MCF 10A (cell line): ENCODE measurements around the gene KHK. TPM values are rescaled to one million over a fixed set of nuclear protein-coding genes. Genes with fewer than 3 reads are reported as not detected.

Experiments
- BruUV-seq: library from RNA; stranded (reverse); fragments of 400-500 nt; replicated peaks from 2 replicates; lab custom pipeline; 2021; lab: Mats Ljungman, UMichigan
- CTCF ChIA-PET: fragments of 300-600 bp; sonication (Branson Sonifier 250); formaldehyde crosslinking; extraction: SDS; loops from one replicate; lab custom pipeline; 2021; ENCODE audit warnings: antibody characterized with exemption, inconsistent platforms; lab: Yijun Ruan, JAX
- POLR2A ChIA-PET: fragments of 300-600, 350-650 bp; sonication (Branson Sonifier 250); formaldehyde crosslinking; extraction: SDS; loops from one replicate; lab custom pipeline; 2020; ENCODE audit warnings: antibody characterized with exemption, inconsistent platforms; lab: Yijun Ruan, JAX
- DNase-seq: peaks from one replicate; pipeline ENCODE4 v3.0.0-alpha.2; 2018; ENCODE audit not compliant: unreplicated experiment
- H3K27ac Mint-ChIP-seq: one replicate; pipeline ENCODE4 v1.8.0; 2022; ENCODE audit warnings: mild to moderate bottlenecking, low read depth, mixed read lengths; ENCODE audit not compliant: unreplicated experiment
- H3K27me3 Mint-ChIP-seq: one replicate; pipeline ENCODE4 v1.8.0; 2022; ENCODE audit warnings: mixed read lengths; ENCODE audit not compliant: insufficient read depth, unreplicated experiment
- H3K36me3 Mint-ChIP-seq: one replicate; pipeline ENCODE4 v1.8.0; 2022; ENCODE audit warnings: mild to moderate bottlenecking, moderate library complexity, mixed read lengths; ENCODE audit not compliant: insufficient read depth, unreplicated experiment
- H3K4me1 Mint-ChIP-seq: one replicate; pipeline ENCODE4 v1.8.0; 2022; ENCODE audit warnings: mixed read lengths; ENCODE audit not compliant: insufficient read depth, unreplicated experiment
- H3K4me3 Mint-ChIP-seq: one replicate; pipeline ENCODE4 v1.8.0; 2022; ENCODE audit warnings: mild to moderate bottlenecking, moderate library complexity, mixed read lengths; ENCODE audit not compliant: unreplicated experiment
- H3K9me3 Mint-ChIP-seq: one replicate; pipeline ENCODE4 v1.8.0; 2022; ENCODE audit warnings: mixed read lengths; ENCODE audit not compliant: unreplicated experiment
- CTCF ChIP-seq: fragments of 200-600 bp; IDR thresholded peaks from one replicate; pipeline ENCODE4 v1.8.0; 2022; ENCODE audit warnings: antibody characterized with exemption, mild to moderate bottlenecking; ENCODE audit not compliant: unreplicated experiment
- intact Hi-C: fragments of 100-400 bp; cut with micrococcal nuclease; formaldehyde crosslinking; loops from 2 replicates; pipeline ENCODE4 v1.14.1; 2022
- total RNA-seq: library from RNA; stranded (reverse); gene quantifications from 2 replicates; pipeline ENCODE4 v1.2.3, GENCODE V29; 2022

KHK gene
- total RNA-seq, 1 experiment from 2014 or later: 2.6 TPM

GRCh38 chr2:27126252-27126710 lies 39.7 kb downstream of the KHK start:
- POLR2A ChIA-PET: interaction anchor here (0.7 kb wide), 1 partner anchor 35 kb away, joined by 3 read pairs; no protein-coding TSS in a partner anchor
- DNase-seq: no peak
- CTCF ChIA-PET: interaction anchor here (0.8 kb wide), 1 partner anchor 27 kb away, joined by 3 read pairs; no protein-coding TSS in a partner anchor
- intact Hi-C loops: no loop called here
- no peak overlapping the region for H3K27ac Mint-ChIP-seq
- no peaks in the 10 kb centered on the region for H3K4me1 Mint-ChIP-seq
- no TSS peak for BruUV-seq
- TF ChIP-seq CTCF: no peak
- peaks cover 13% of the 10 kb centered on the region for H3K36me3 Mint-ChIP-seq
- H3K9me3 Mint-ChIP-seq: no peaks in the 10 kb centered on the region
- peaks cover 21% of the 10 kb centered on the region for H3K27me3 Mint-ChIP-seq
- no peak overlapping the region for H3K4me3 Mint-ChIP-seq

- ChIA-PET POLR2A (interaction anchor here (1.0 kb wide), 1 partner anchor 24 kb away, joined by 3 read pairs; no protein-coding TSS in a partner anchor), CTCF (interaction anchor here (0.7 kb wide), 1 partner anchor 295 kb away, joined by 3 read pairs; no protein-coding TSS in a partner anchor)
- BruUV-seq: no TSS peak
These were observed 41.5 kb downstream of the KHK start for GRCh38 chr2:27127883-27128667.

GRCh38 chr2:27128668-27129571 lies 42.3 kb downstream of the KHK start:
- no peak for TF ChIP-seq CTCF
- Mint-ChIP-seq H3K4me1 (peaks cover 11% of the 10 kb centered on the region), H3K4me3 (no peak overlapping the region), H3K9me3 (no peaks in the 10 kb centered on the region), H3K36me3 (peaks cover 13% of the 10 kb centered on the region), H3K27me3 (no peaks in the 10 kb centered on the region), H3K27ac (no peak overlapping the region)
- POLR2A ChIA-PET: interaction anchor here (0.8 to 1.0 kb wide), 2 partner anchors 14 to 24 kb away, joined by 3 to 4 read pairs; no protein-coding TSS in a partner anchor
- CTCF ChIA-PET: no interaction called here
- intact Hi-C loops: no loop called here
- no peak for DNase-seq
- no TSS peak for BruUV-seq

More at GRCh38 chr2:27127883-27128667, 41.5 kb downstream of the KHK start:
- H3K4me3 Mint-ChIP-seq: no peak overlapping the region
- H3K27ac Mint-ChIP-seq: no peak overlapping the region
- H3K4me1 Mint-ChIP-seq: peaks cover 6% of the 10 kb centered on the region
- intact Hi-C loops: no loop called here
- no peak for DNase-seq
- no peaks in the 10 kb centered on the region for H3K9me3 Mint-ChIP-seq
- H3K27me3 Mint-ChIP-seq: peaks cover 3% of the 10 kb centered on the region
- no peak for TF ChIP-seq CTCF
- H3K36me3 Mint-ChIP-seq: peaks cover 13% of the 10 kb centered on the region

- TF ChIP-seq CTCF: no peak
- Mint-ChIP-seq H3K27ac (no peak overlapping the region), H3K4me1 (peaks cover 11% of the 10 kb centered on the region), H3K36me3 (peaks cover 20% of the 10 kb centered on the region), H3K4me3 (no peak overlapping the region), H3K27me3 (no peaks in the 10 kb centered on the region), H3K9me3 (no peaks in the 10 kb centered on the region)
- BruUV-seq: no TSS peak
- ChIA-PET CTCF (no interaction called here), POLR2A (no interaction called here)
- intact Hi-C loops: loop anchor here (5.0 kb wide), 1 partner anchor 62 kb away; no protein-coding TSS in a partner anchor
- no peak for DNase-seq
These were observed 43.8 kb downstream of the KHK start for GRCh38 chr2:27130396-27130795.
